ENCODE measurements around the gene FPGS. TPM values are rescaled to one million over a fixed set of nuclear protein-coding genes. Genes with fewer than 3 reads are reported as not detected.

The FPGS gene
- total RNA-seq, 4 donors from 2014 or later, result 31.4 to 144 (median 74.8) TPM

- Histone ChIP-seq H3K4me1 (no peaks in the 10 kb centered on the region), H3K27ac (no peak overlapping the region), H3K27me3 (no peaks in the 10 kb centered on the region), H3K4me3 (no peak overlapping the region), H3K36me3 (peaks cover 0 to 7% (median under 1%) of the 10 kb centered on the region in 4 donors), H3K9me3 (no peaks in the 10 kb centered on the region)
- in situ Hi-C loops (cut with MboI; ENCODE audit: low pct_ligation_motif_present in 1 of 4, low pct_unique_long_range_greater_than_20kb in 1 of 4, low sequenced_read_pairs in 3 of 4), result no loop called here
- intact Hi-C loops (cut with DNase I; ENCODE audit: low total_unique reads), result no loop called here
- DNase-seq, result no peak
- TF ChIP-seq POLR2AphosphoS5 (IDR thresholded peaks at IDR 0.05) (no peak), POLR2A (IDR thresholded peaks at IDR 0.05) (no peak), EP300 (IDR thresholded peaks at IDR 0.05; ENCODE audit: low read depth) (no peak), CTCF (IDR thresholded peaks at IDR 0.05) (no peak)
- 87 to 100% methylated on average over 4 to 11 of the region's 11 CpGs for WGBS, 2 donors (ENCODE audit: low coverage in 1 of 2)
Measured at GRCh38 chr9:127818574-127818973, 15.9 kb downstream of the FPGS start.

- H3K36me3 ChIP-seq, result no peaks in the 10 kb centered on the region
- 63 to 83% methylated on average over 4 of the region's 4 CpGs for WGBS, 2 donors (ENCODE audit: low coverage in 1 of 2)
- in situ Hi-C loops (cut with MboI; ENCODE audit: low pct_ligation_motif_present in 1 of 4, low pct_unique_long_range_greater_than_20kb in 1 of 4, low sequenced_read_pairs in 3 of 4), result no loop called here
- H3K4me3 ChIP-seq, result no peak overlapping the region
- H3K27me3 ChIP-seq, result peaks cover 9% of the 10 kb centered on the region
- H3K9me3 ChIP-seq, result no peaks in the 10 kb centered on the region
- H3K4me1 ChIP-seq, result peaks cover 0 to 9% (median 1%) of the 10 kb centered on the region in 4 donors
- no peak overlapping the region for H3K27ac ChIP-seq
- DNase-seq, result no peak
- intact Hi-C loops (cut with DNase I; ENCODE audit: low total_unique reads), result no loop called here
- TF ChIP-seq CTCF (IDR thresholded peaks at IDR 0.05) (no peak), EP300 (IDR thresholded peaks at IDR 0.05; ENCODE audit: low read depth) (no peak)
Measured at GRCh38 chr9:127822108-127822507, 19.4 kb downstream of the FPGS start.

GRCh38 chr9:127825319-127826051, 22.8 kb downstream of the FPGS start:
- H3K27me3 ChIP-seq, result peaks cover 14% of the 10 kb centered on the region
- WGBS, 2 donors (ENCODE audit: low coverage in 1 of 2), result 40% methylated on average over 31 of the region's 42 CpGs; no CpG with 5 or more reads in 1 of the 2 donors
- no peak for TF ChIP-seq EP300 (IDR thresholded peaks at IDR 0.05; ENCODE audit: low read depth)
- peak in 4 of 5 experiments; percentile 22 to 53 (median 41) for TF ChIP-seq CTCF (IDR thresholded peaks at IDR 0.05)
- no peak for TF ChIP-seq POLR2AphosphoS5 (IDR thresholded peaks at IDR 0.05)
- no peak for TF ChIP-seq POLR2A (IDR thresholded peaks at IDR 0.05)
- intact Hi-C loops (cut with DNase I; ENCODE audit: low total_unique reads), result no loop called here
- in situ Hi-C loops (cut with MboI; ENCODE audit: low pct_ligation_motif_present in 1 of 4, low pct_unique_long_range_greater_than_20kb in 1 of 4, low sequenced_read_pairs in 3 of 4), result no loop called here
- DNase-seq, result peak; percentile 59
- H3K9me3 ChIP-seq, result no peaks in the 10 kb centered on the region
- no peak overlapping the region for H3K4me3 ChIP-seq
- H3K27ac ChIP-seq, result no peak overlapping the region
- H3K4me1 ChIP-seq, result peaks cover 0 to 31% (median 13%) of the 10 kb centered on the region in 4 donors
- no peaks in the 10 kb centered on the region for H3K36me3 ChIP-seq

GRCh38 chr9:127826253-127826913, 23.7 kb downstream of the FPGS start:
- in situ Hi-C loops (cut with MboI; ENCODE audit: low pct_ligation_motif_present in 1 of 4, low pct_unique_long_range_greater_than_20kb in 1 of 4, low sequenced_read_pairs in 3 of 4) (no loop called here), intact Hi-C loops (cut with DNase I; ENCODE audit: low total_unique reads) (no loop called here)
- no peaks in the 10 kb centered on the region for H3K36me3 ChIP-seq
- no peak overlapping the region for H3K27ac ChIP-seq
- peaks cover 0 to 31% (median 13%) of the 10 kb centered on the region in 4 donors for H3K4me1 ChIP-seq
- H3K9me3 ChIP-seq, result no peaks in the 10 kb centered on the region
- no peak overlapping the region for H3K4me3 ChIP-seq
- TF ChIP-seq CTCF (IDR thresholded peaks at IDR 0.05) (no peak), EP300 (IDR thresholded peaks at IDR 0.05; ENCODE audit: low read depth) (no peak), POLR2A (IDR thresholded peaks at IDR 0.05) (no peak), POLR2AphosphoS5 (IDR thresholded peaks at IDR 0.05) (no peak)
- no peak for DNase-seq
- WGBS, 2 donors (ENCODE audit: low coverage in 1 of 2), result 58% methylated on average over 7 of the region's 7 CpGs; no CpG with 5 or more reads in 1 of the 2 donors
- H3K27me3 ChIP-seq, result peaks cover 14% of the 10 kb centered on the region
